Neutrophil (primary cell): ENCODE results near the gene IRAK1.
A peak's percentile ranks its signal among the peaks of the same experiment; 100 is the strongest.

Experiments used
- H3K27ac ChIP-seq: fragments of 200-600 bp; sonication (generic); 2 replicates; pipeline ENCODE4 v1.5.1; 2016; ENCODE audit warnings: mild to moderate bottlenecking, moderate library complexity
- H3K27me3 ChIP-seq: fragments of 200-600 bp; sonication (generic); 2 replicates; pipeline ENCODE4 v1.6.0; 2016; ENCODE audit warnings: mild to moderate bottlenecking
- H3K36me3 ChIP-seq: fragments of 200-600 bp; sonication (generic); 2 replicates; pipeline ENCODE4 v1.5.1; 2017
- H3K4me1 ChIP-seq, 2 experiments: fragments of 200-600 bp in 1 of 2; sonication (generic) in 1 of 2; 1 replicate in 1 of 2; 2 replicates in 1 of 2; pipeline versions ENCODE4 v1.5.1 to v1.6.1; 2013 to 2016; ENCODE audit warnings: low read depth in 1 of 2, low read length in 1 of 2, mild to moderate bottlenecking in 1 of 2, moderate library complexity in 1 of 2; ENCODE audit not compliant: control insufficient read depth in 1 of 2, insufficient read depth in 1 of 2
- H3K4me3 ChIP-seq, 2 experiments: fragments of 200-600 bp in 1 of 2; sonication (generic) in 1 of 2; 1 replicate in 1 of 2; 2 replicates in 1 of 2; pipeline ENCODE4 v1.5.1; 2013 to 2016; ENCODE audit warnings: low read depth in 1 of 2, low read length in 1 of 2, mild to moderate bottlenecking in 1 of 2, moderate library complexity in 1 of 2
- H3K9me3 ChIP-seq: fragments of 200-600 bp; sonication (generic); 2 replicates; pipeline ENCODE4 v1.5.1; 2016
- CTCF ChIP-seq: fragments of 200-600 bp; sonication (generic); IDR thresholded peaks from 2 replicates; pipeline ENCODE4 v1.5.1; 2016; ENCODE audit warnings: antibody characterized with exemption

IRAK1 gene

GRCh38 chrX:154023276-154024000 is 3.7 kb upstream of the IRAK1 start:
- Histone ChIP-seq H3K9me3 (no peaks in the 10 kb centered on the region), H3K27ac (peak overlapping the region; percentile 15), H3K4me3 (no peak overlapping the region), H3K27me3 (no peaks in the 10 kb centered on the region), H3K36me3 (peaks cover 8% of the 10 kb centered on the region), H3K4me1 (peaks cover 18 to 21% of the 10 kb centered on the region in 2 experiments)
- no peak for TF ChIP-seq CTCF

- Histone ChIP-seq H3K27me3 (no peaks in the 10 kb centered on the region), H3K9me3 (no peaks in the 10 kb centered on the region), H3K4me1 (peaks cover 25 to 26% of the 10 kb centered on the region in 2 experiments), H3K36me3 (peaks cover 11% of the 10 kb centered on the region), H3K27ac (no peak overlapping the region), H3K4me3 (no peak overlapping the region)
- TF ChIP-seq CTCF: no peak
Observed at GRCh38 chrX:154022108-154022507, 2.4 kb upstream of the IRAK1 start.

GRCh38 chrX:154021131-154021611 is 1.5 kb upstream of the IRAK1 start:
- H3K9me3 ChIP-seq: no peaks in the 10 kb centered on the region
- H3K27ac ChIP-seq: peak overlapping the region; percentile 91
- peaks cover 15% of the 10 kb centered on the region for H3K36me3 ChIP-seq
- H3K4me1 ChIP-seq: peaks cover 25 to 26% of the 10 kb centered on the region in 2 experiments
- no peak overlapping the region for H3K4me3 ChIP-seq
- TF ChIP-seq CTCF: no peak
- no peaks in the 10 kb centered on the region for H3K27me3 ChIP-seq

- Histone ChIP-seq H3K27me3 (no peaks in the 10 kb centered on the region), H3K36me3 (peaks cover 18% of the 10 kb centered on the region), H3K9me3 (no peaks in the 10 kb centered on the region), H3K4me3 (peak overlapping the region; percentile 62 to 65), H3K4me1 (peaks cover 25 to 26% of the 10 kb centered on the region in 2 experiments), H3K27ac (peak overlapping the region; percentile 91)
- no peak for TF ChIP-seq CTCF
Observed at GRCh38 chrX:154020536-154021115, 924 bp upstream of the IRAK1 start.

GRCh38 chrX:154019061-154019621 is 561 bp downstream of the IRAK1 start:
- Histone ChIP-seq H3K36me3 (peaks cover 19% of the 10 kb centered on the region), H3K4me3 (peak overlapping the region; percentile 61 to 65), H3K4me1 (peaks cover 25 to 26% of the 10 kb centered on the region in 2 experiments), H3K27me3 (no peaks in the 10 kb centered on the region), H3K9me3 (no peaks in the 10 kb centered on the region), H3K27ac (peak overlapping the region; percentile 91)
- no peak for TF ChIP-seq CTCF
